ENCODE results near the gene COL20A1.

DNA sequence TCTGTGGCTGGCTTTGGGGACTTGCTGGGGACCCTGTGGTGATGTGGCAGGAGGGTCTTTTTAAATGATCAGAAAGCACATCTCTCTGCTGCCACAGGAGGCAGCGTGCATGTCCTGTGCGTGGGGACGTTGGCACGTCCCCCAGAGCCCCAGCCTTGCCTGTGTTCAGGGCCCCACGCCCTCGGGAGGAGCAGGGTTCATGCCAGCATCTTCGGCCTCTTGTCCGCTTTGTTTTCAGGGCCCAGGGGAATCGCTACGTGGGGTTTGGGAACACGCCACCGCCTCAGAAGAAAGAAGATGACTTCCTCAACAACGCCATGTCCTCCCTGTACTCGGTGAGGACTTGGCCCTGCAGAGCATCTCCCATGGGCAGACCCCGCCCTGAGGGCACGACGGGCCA lies 14.3 kb upstream of the COL20A1 start:
- TF ChIP-seq POLR2A (IDR thresholded peaks at IDR 0.05; ENCODE audit: low read length) (no peak), GATA1 (IDR thresholded peaks at IDR 0.05; ENCODE audit: low read depth, low read length) (no peak)
